ENCODE measurements around the gene CPSF6. TPM values are rescaled to one million over a fixed set of nuclear protein-coding genes. Genes with fewer than 3 reads are reported as not detected.

CPSF6 gene
- total and polyA plus RNA-seq, 2 donors (not counting 1 experiment from before 2014, with no cell fraction given) = 18.0 to 43.2 TPM

DNA sequence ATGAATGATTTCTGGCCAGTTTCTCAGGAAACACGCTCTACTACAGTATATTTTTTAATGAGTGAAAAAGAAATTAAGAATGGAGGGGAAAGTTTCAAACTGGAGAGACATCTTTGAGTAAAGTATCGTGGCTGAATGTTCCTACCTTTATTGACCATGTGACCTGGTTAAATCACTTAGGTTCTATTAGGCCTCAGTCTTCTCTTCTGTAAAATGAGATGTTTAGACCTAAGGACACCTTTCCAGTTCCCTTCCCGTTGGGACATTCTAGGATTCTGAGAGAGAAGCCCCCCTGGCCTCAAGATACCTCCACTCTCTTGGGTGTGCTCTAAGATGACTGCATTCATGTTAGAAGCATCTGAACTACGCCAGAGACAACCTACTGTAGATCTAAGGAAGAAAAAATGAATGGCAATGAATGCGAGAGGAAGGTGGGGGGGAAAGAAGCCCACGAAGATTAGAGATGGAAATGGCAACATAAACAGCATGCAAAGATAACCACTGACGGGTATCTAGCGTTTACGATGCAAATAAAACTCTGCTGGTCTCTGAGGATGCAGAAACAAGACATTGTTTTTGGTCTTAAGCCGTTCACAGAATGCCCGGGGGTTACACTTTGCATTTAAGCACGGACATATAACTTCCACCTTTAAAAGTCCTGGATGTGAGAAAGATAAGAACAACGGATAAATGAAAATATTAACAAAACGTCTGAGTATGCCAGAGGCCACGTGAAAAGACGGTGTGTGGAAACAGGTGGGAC, 599 bp upstream of the CPSF6 start:
- H3K27ac ChIP-seq (ENCODE audit: insufficient read depth, low read length) = peak overlapping the region; percentile 73
- no peak for DNase-seq (ENCODE audit: low read depth in 2 of 2)

DNA sequence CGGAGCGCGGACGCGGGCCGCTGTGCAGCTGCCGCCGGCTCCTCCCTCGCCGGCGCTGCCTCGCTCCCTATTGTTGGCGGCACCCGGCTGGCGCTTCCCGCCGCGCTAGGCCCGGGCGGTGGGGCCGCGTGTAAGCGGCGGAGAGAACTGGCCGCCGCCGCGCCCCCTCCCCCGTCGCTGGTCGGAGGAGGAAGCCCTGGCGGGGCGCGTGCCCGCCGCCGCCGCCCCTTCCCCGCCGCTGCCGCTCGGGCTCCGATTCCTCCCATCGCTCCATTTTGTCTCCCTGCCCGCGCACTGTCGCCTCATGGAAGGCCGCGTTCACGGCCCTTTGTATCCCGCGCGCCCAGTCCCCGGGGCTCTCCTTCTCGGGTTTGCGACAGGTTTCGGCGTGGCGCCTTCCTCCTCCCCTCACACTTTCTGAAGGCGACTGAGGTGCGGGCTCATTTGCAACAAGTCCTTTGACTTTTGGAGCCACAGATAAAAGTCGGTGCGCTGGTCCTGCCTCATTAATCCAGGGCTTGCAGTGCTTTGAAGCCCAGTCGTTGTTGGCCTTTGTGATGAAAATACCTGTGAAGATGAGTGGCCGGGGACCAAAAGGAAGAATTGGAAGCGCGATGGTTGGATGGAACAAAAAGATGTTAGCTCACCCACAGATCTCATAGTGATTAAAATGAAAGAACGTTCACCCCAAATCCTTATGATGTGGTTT, 707 bp downstream of the CPSF6 start:
- peak; percentile 24 to 51 for DNase-seq (ENCODE audit: low read depth in 2 of 2)
- no peaks in the 10 kb centered on the region for H4K20me1 ChIP-seq (ENCODE audit: control insufficient read depth, extremely low read depth, insufficient read depth, low read length)
- H3K36me3 ChIP-seq (ENCODE audit: control insufficient read depth, insufficient read depth, low read length) = no peaks in the 10 kb centered on the region
- H3K4me3 ChIP-seq (replicated peaks in 1 of 4; ENCODE audit: control extremely low read depth in 1 of 4, insufficient read depth in 1 of 4, low read depth in 3 of 4, low read length in 4 of 4) = peak overlapping the region; percentile 79 to 94 (median 91)
- H3K4me1 ChIP-seq (ENCODE audit: control insufficient read depth, extremely low read depth, insufficient read depth, low read length) = peaks cover 2% of the 10 kb centered on the region
- peak overlapping the region; percentile 89 for H3K4me2 ChIP-seq (ENCODE audit: extremely low read depth, insufficient read depth, low read length)
- peak overlapping the region; percentile 32 for H2AFZ ChIP-seq (ENCODE audit: low read length)
- H3K27me3 ChIP-seq (ENCODE audit: control insufficient read depth, insufficient read depth, low read length) = no peaks in the 10 kb centered on the region
- H3K9ac ChIP-seq (ENCODE audit: insufficient read depth, low read length) = peak overlapping the region; percentile 93
- TF ChIP-seq, protein P1, sequence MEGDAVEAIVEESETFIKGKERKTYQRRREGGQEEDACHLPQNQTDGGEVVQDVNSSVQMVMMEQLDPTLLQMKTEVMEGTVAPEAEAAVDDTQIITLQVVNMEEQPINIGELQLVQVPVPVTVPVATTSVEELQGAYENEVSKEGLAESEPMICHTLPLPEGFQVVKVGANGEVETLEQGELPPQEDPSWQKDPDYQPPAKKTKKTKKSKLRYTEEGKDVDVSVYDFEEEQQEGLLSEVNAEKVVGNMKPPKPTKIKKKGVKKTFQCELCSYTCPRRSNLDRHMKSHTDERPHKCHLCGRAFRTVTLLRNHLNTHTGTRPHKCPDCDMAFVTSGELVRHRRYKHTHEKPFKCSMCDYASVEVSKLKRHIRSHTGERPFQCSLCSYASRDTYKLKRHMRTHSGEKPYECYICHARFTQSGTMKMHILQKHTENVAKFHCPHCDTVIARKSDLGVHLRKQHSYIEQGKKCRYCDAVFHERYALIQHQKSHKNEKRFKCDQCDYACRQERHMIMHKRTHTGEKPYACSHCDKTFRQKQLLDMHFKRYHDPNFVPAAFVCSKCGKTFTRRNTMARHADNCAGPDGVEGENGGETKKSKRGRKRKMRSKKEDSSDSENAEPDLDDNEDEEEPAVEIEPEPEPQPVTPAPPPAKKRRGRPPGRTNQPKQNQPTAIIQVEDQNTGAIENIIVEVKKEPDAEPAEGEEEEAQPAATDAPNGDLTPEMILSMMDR (conservative IDR thresholded peaks at IDR 0.05 in 1 of 2, IDR thresholded peaks at IDR 0.05 in 1 of 2; ENCODE audit: low read depth in 1 of 2, low read length in 2 of 2) = no peak
- TF ChIP-seq EZH2 (IDR thresholded peaks at IDR 0.05; ENCODE audit: low read length, missing control alignments) = no peak
- H3K9me3 ChIP-seq (ENCODE audit: control insufficient read depth, insufficient read depth, low read depth, low read length) = no peaks in the 10 kb centered on the region
- H3K27ac ChIP-seq (ENCODE audit: insufficient read depth, low read length) = peak overlapping the region; percentile 91
- peaks cover 55% of the 10 kb centered on the region for H3K79me2 ChIP-seq (ENCODE audit: control insufficient read depth, insufficient read depth, low read length)

More for the DNA sequence above, 599 bp upstream of the CPSF6 start:
- peak overlapping the region; percentile 93 for H3K9ac ChIP-seq (ENCODE audit: insufficient read depth, low read length)
- no peaks in the 10 kb centered on the region for H3K36me3 ChIP-seq (ENCODE audit: control insufficient read depth, insufficient read depth, low read length)
- H3K4me2 ChIP-seq (ENCODE audit: extremely low read depth, insufficient read depth, low read length) = peak overlapping the region; percentile 73
- H3K4me1 ChIP-seq (ENCODE audit: control insufficient read depth, extremely low read depth, insufficient read depth, low read length) = peaks cover 2% of the 10 kb centered on the region
- H3K9me3 ChIP-seq (ENCODE audit: control insufficient read depth, insufficient read depth, low read depth, low read length) = no peaks in the 10 kb centered on the region
- TF ChIP-seq EZH2 (IDR thresholded peaks at IDR 0.05; ENCODE audit: low read length, missing control alignments) = no peak
- TF ChIP-seq, protein P1 (conservative IDR thresholded peaks at IDR 0.05 in 1 of 2, IDR thresholded peaks at IDR 0.05 in 1 of 2; ENCODE audit: low read depth in 1 of 2, low read length in 2 of 2) = no peak
- H4K20me1 ChIP-seq (ENCODE audit: control insufficient read depth, extremely low read depth, insufficient read depth, low read length) = no peaks in the 10 kb centered on the region
- no peaks in the 10 kb centered on the region for H3K27me3 ChIP-seq (ENCODE audit: control insufficient read depth, insufficient read depth, low read length)
- peak overlapping the region; percentile 91 for H2AFZ ChIP-seq (ENCODE audit: low read length)
- H3K4me3 ChIP-seq (replicated peaks in 1 of 4; ENCODE audit: control extremely low read depth in 1 of 4, insufficient read depth in 1 of 4, low read depth in 3 of 4, low read length in 4 of 4) = peak overlapping the region; percentile 39 to 79 (median 59)
- H3K79me2 ChIP-seq (ENCODE audit: control insufficient read depth, insufficient read depth, low read length) = peaks cover 42% of the 10 kb centered on the region

DNA sequence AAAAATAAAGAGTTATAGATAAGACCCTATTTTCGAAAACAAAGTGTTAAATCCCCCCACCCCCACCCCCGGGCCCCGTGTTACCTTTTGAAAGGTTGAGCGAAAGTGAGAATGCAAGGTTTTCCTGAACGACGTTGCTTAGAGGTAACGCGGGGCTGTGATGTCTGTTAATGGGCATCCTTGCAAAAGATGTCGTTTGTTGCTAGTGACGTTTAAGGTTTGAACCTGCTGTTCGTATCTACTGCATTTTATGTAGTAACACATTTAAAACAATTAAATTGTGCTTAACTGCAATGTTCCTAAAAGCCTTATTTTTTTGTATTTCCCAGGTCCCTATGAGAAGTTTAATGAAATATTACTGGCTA, 1.2 kb downstream of the CPSF6 start:
- Histone ChIP-seq H4K20me1 (ENCODE audit: control insufficient read depth, extremely low read depth, insufficient read depth, low read length) (no peaks in the 10 kb centered on the region), H2AFZ (ENCODE audit: low read length) (no peak overlapping the region), H3K9me3 (ENCODE audit: control insufficient read depth, insufficient read depth, low read depth, low read length) (no peaks in the 10 kb centered on the region), H3K79me2 (ENCODE audit: control insufficient read depth, insufficient read depth, low read length) (peaks cover 61% of the 10 kb centered on the region), H3K27ac (ENCODE audit: insufficient read depth, low read length) (peak overlapping the region; percentile 91), H3K27me3 (ENCODE audit: control insufficient read depth, insufficient read depth, low read length) (no peaks in the 10 kb centered on the region), H3K9ac (ENCODE audit: insufficient read depth, low read length) (peak overlapping the region; percentile 93), H3K4me1 (ENCODE audit: control insufficient read depth, extremely low read depth, insufficient read depth, low read length) (peaks cover 2% of the 10 kb centered on the region), H3K4me3 (replicated peaks in 1 of 4; ENCODE audit: control extremely low read depth in 1 of 4, insufficient read depth in 1 of 4, low read depth in 3 of 4, low read length in 4 of 4) (peak overlapping the region; percentile 79 to 94 (median 91)), H3K36me3 (ENCODE audit: control insufficient read depth, insufficient read depth, low read length) (no peaks in the 10 kb centered on the region), H3K4me2 (ENCODE audit: extremely low read depth, insufficient read depth, low read length) (peak overlapping the region; percentile 94)
- DNase-seq (ENCODE audit: low read depth in 2 of 2) = peak; percentile 20 to 22
- TF ChIP-seq, protein P1 (conservative IDR thresholded peaks at IDR 0.05 in 1 of 2, IDR thresholded peaks at IDR 0.05 in 1 of 2; ENCODE audit: low read depth in 1 of 2, low read length in 2 of 2) = no peak
- TF ChIP-seq EZH2 (IDR thresholded peaks at IDR 0.05; ENCODE audit: low read length, missing control alignments) = no peak
